HG03097 (cell line): ENCODE results near the gene TBC1D8.

Source experiments
- ATAC-seq: cut with Tn5 transposase; IDR thresholded peaks from one replicate; pipeline ENCODE4 v1.9.1; 2021; ENCODE audit not compliant: unreplicated experiment, low FRiP score

The TBC1D8 gene

GRCh38 chr2:101140237-101140636 lies 10.9 kb downstream of the TBC1D8 start:
- ATAC-seq, result no peak

DNA sequence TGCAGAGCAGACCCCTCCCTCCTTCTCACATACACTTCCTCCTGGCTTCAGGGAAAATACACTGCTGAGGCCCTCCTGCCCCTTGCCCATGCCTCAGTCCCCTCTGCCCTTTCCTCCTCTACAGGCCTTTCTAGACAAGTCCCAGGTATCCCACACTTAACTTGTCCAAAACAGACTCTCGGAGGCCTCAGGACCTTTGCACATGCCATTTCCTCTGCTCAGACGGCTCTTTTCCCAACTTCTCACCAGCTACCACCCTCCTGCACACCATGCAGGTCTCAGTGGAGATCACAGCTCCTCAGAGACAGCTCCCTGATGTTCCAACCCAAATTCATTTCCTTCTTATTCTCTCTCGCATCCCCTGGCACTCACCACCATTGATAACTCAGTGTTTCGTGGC lies 11.7 kb downstream of the TBC1D8 start:
- ATAC-seq, result no peak

DNA sequence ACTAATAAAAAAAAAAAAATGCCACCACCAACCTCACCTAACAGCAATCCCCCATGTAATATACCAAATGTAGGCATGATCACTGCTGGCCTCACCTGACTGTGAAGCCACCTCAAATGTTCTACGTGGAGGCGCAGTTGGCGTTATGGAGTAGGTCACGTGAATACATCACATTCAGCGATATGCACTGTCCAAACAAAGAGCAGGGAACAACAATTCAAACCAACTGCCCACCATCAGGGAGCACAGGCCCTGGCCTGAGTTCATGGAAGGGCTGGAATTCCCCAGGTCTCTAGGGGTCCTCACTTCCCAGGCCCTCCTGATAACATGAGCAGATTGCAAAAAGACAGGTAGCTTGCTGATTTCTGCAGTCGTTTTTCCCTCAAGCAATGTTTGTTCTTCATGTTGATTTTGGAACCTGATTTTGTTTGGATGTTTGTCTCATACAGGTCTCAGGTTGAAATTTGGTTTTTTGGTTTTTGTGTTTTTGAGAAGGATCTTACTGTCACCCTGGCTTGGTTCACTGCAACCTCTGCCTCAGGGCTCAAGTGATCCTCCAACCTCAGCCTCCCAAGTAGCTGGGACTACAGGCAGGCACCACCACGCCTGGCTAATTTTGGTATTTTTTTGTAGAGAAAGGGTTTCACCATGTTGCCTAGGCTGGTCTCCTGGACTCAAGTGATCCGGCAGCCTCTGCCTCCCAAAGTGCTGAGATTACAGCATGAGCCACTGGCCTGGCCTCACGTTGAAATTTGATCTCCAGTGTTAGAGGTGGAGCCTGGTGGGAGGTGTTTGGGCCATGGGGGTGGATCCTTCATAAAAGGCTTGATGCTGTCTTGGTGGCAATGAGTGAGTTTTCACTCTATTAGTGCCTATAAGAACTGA lies 15.5 kb downstream of the TBC1D8 start:
- ATAC-seq, result no peak

DNA sequence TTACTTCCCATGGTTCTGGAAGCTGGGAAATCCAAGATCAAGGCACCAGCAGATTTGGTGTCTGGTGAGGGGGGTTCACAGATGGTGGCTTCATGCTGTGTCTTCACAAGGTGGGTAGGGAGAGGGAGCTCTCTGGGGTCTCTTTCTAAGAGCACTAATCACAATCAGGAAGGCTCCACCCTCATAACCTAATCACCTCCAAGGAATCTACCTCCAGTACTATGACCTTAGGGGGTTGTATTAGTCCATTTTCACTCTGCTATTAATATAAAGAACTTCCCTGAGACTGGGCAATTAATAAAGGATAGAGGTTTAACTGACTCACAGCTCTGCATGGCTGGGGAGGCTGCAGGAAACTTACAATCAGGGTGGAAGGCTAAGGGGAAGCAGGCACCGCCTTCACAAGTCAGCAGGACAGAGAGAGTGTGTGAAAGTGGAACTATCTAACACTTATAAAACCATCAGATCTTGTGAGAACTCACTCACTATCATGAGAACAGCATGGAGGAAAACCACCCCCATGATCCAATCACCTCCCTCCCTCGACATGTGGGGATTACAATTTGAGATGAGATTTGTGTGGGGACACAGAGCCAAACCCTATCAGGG lies 17.6 kb downstream of the TBC1D8 start:
- no peak for ATAC-seq

DNA sequence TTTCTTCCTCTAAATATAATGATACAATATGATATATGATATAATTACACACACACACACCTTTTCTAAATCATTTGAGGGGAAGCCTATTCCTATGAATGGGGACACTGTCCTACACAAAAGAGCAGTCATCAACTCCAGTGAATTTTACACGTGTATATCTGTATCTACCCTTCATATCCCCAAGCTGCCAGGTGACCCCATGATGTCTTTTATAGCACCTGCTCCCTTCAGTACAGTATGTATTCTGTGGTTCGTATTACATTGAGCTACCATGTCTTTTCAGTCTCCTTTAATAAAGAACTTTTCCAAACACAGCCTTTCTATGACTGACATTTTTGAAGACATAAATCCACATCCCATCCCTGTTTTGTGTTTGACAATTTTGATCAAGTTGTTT lies 19.0 kb downstream of the TBC1D8 start:
- ATAC-seq, result no peak

GRCh38 chr2:101130081-101130480 lies 21.1 kb downstream of the TBC1D8 start:
- ATAC-seq, result no peak

DNA sequence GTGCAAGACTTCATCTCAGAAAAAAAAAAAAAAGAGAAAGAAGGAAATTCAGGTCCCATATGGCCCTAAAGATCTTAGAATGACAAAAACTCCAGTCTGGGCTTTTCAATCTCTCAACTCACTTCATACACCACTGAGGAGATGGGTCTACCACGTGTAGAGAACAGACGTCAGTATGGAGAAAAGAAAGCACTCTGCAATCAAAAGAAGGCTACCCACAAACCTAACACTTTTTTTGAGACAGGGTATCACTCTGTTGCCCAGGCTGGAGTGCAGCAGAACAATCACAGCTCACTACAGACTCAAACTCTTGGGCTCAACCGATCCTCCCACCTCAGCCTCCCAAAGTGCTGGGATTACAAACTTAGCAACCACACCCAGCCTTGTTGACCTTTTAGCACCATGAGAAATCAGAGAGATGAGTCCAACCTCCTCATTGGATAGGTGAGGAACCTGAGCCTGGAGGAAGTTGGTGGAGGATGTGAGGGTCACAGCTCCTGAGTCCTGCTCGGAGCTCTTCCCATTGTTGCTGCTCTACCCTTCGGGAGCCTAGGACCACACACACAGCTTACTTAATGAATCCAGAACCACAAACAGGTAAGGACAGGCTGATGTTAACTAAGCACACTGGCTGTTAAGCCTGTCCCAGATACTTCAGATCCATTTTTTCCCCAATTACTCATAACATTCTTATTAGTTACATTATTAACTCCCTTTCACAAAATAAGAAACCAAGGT lies 23.7 kb downstream of the TBC1D8 start:
- ATAC-seq, result no peak

DNA sequence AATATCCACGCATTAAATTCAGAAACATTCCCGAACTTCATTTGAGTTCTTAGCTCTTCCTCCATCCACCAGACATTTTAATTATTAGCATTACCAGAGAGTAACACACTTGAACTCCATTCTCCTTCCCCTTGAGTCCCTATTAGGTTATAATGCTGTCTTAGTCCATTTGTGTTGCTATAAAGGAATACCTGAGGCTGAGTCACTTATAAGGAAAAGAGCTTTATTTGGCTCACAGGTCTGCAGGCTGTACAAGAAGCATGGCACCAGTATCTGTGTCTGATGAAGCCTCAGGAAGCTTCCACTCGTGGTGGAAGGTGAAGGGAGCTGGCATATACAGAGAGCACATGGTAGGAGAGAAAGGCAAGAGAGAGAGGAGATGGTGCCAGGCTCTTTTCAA lies 25.4 kb downstream of the TBC1D8 start:
- no peak for ATAC-seq

DNA sequence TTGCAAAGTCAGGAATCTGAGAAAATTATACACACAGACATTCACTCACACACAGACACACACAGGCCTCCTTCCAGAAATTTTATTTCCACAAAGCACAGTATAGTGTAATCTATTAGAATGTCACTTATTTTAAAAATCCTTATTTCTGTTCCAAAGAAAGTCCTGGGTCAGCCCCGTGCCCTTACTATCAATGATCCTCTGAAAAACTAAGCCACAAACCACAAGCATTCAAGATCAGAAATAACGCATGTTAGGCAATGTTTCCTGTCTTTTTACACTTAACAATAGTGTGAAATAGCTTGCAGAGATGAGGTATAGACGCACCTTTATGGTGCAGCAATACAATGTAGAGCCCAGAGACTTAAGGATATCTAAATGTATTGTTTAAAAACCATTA lies 25.8 kb downstream of the TBC1D8 start:
- no peak for ATAC-seq

GRCh38 chr2:101124643-101125366 lies 26.4 kb downstream of the TBC1D8 start:
- no peak for ATAC-seq

DNA sequence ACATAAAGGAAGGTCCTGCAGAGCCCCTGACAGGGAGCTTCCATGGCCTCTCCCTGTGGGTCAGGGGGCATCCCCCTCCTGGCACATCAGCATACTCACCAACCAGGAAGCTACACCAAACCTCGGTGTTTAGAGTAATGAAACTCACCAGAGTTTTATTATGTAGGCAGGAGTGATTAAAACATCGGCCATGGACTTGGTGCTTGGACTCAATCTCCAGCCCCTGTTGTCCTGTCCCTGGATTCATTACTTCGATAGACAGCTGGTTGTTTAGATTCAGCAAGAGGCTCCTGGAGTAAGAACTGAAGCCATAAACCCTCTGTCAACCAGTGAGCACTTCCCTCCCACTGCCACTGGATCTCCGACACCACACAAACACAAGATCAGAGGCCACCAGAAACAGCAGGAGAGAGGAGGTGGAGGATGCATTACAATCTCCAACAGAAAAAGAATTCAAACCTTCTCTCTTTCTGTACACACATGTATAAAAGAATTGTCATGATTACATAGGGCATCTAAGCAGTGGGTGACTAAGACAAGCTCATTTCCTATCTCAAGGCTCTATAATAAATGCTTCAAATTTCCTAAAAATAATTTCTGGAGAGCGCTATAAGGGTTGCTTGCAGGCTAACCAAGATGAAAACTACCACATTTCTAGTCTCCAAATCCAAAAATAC lies 27.2 kb downstream of the TBC1D8 start:
- no peak for ATAC-seq

DNA sequence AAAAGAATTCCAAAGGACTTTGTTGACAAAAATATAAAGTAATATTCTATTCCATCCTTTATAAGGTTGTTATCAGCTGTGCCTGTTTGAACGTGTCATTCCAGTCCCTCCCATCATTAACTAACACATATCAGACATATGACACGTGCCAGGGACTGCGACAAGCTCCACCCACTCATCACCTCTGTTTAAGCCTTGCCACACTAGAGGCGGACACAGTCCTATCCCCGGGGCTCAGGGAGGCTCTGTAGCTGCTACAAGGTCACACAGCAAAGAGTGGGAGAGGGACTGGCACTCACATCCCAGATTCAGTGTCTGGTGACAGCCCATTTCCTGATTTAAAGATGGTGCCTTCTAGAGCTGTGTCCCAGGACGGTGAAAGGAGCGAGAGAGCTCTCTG lies 30.0 kb downstream of the TBC1D8 start:
- no peak for ATAC-seq

GRCh38 chr2:101120124-101120996 lies 30.8 kb downstream of the TBC1D8 start:
- no peak for ATAC-seq

GRCh38 chr2:101119431-101119830 lies 31.8 kb downstream of the TBC1D8 start:
- ATAC-seq, result no peak

- no peak for ATAC-seq
Observed at GRCh38 chr2:101116841-101117552, 34.2 kb downstream of the TBC1D8 start.

DNA sequence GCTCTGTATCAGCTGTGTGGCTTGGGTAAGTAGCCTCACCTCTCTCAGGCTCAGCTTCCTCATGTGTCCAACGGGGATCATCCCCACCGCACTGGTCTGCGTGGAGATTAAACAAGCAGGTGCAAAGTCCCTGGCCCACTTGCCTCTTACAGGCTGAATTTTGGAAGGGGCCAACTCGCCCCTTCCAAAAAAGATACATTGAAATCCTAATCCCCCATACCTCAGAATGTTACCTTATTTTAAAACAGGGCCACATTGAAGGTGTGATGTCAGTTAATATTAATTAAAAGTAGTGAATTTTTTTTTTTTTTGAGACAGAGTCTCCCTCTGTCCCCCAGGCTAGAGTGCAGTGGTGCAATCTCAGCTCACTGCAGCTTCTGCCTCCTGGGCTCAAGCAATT lies 34.8 kb downstream of the TBC1D8 start:
- ATAC-seq, result no peak

DNA sequence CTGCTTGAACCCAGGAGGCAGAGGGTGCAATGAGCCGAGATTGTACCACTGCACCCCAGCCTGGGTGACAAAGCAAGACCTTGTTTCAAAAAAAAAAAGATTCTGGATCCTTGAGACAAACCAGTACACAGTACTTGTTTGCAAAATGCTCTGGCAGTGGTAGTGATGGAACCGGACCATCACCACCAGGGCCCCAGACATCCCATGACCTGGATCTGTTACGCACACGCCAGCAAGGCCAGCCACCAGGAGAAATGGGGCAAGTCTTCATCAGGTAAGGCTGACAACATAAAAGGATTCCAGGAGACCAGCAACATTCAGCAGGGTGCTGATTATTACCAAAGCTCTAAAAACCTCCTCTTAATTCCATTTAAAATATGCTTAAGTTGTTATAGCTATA lies 35.5 kb downstream of the TBC1D8 start:
- ATAC-seq, result no peak

GRCh38 chr2:101114815-101115214 lies 36.4 kb downstream of the TBC1D8 start:
- ATAC-seq, result no peak

GRCh38 chr2:101114268-101114783 lies 36.9 kb downstream of the TBC1D8 start:
- no peak for ATAC-seq
